ENCODE measurements around the gene TANC1.

GRCh38 chr2:159219394-159219998 is 251.1 kb downstream of the TANC1 start:
- no peak for TF ChIP-seq CTCF (conservative IDR thresholded peaks at IDR 0.05; ENCODE audit: low read depth, low read length)
- no peak for TF ChIP-seq BHLHE40 (IDR thresholded peaks at IDR 0.05; ENCODE audit: low read depth, low read length)
- no peak for TF ChIP-seq NFE2L2 (IDR thresholded peaks at IDR 0.05; ENCODE audit: low read depth, low read length)
- TF ChIP-seq SMC3 (IDR thresholded peaks at IDR 0.05; ENCODE audit: low read depth, low read length), result no peak
- TF ChIP-seq MAZ (IDR thresholded peaks at IDR 0.05; ENCODE audit: borderline replicate concordance, low read depth, low read length), result no peak
- no peak for TF ChIP-seq USF2 (IDR thresholded peaks at IDR 0.05; ENCODE audit: low read depth, low read length)
- no peak for TF ChIP-seq POLR2A (IDR thresholded peaks at IDR 0.05; ENCODE audit: low read depth, low read length)
- no peak for TF ChIP-seq CEBPB (IDR thresholded peaks at IDR 0.05; ENCODE audit: low read depth, low read length)
- TF ChIP-seq CHD1 (IDR thresholded peaks at IDR 0.05; ENCODE audit: low read depth, low read length), result no peak
- no peak for TF ChIP-seq RFX5 (IDR thresholded peaks at IDR 0.05; ENCODE audit: low read depth, low read length)
- no peak for TF ChIP-seq RAD21 (IDR thresholded peaks at IDR 0.05; ENCODE audit: low read length)
- no peak for TF ChIP-seq MXI1 (IDR thresholded peaks at IDR 0.05; ENCODE audit: borderline replicate concordance, low read depth, low read length)
- no peak for TF ChIP-seq MAFK (IDR thresholded peaks at IDR 0.05; ENCODE audit: low read depth, low read length)

All from IMR-90 (cell line).